ENCODE measurements around the gene SPTBN5. TPM values are rescaled to one million over a fixed set of nuclear protein-coding genes. Genes with fewer than 3 reads are reported as not detected.

Gene SPTBN5
- total RNA-seq, 1 experiment from 2014 or later, result 0.96 TPM

GRCh38 chr15:41843571-41843970 lies 50.3 kb downstream of the SPTBN5 start:
- POLR2A ChIA-PET, result no interaction called here
- CTCF ChIA-PET, result no interaction called here

More at GRCh38 chr15:41843571-41843970, 50.3 kb downstream of the SPTBN5 start:
- Histone ChIP-seq H3K4me2 (ENCODE audit: low read length) (no peak overlapping the region), H3K36me3 (ENCODE audit: control insufficient read depth in 1 of 2, insufficient read depth in 2 of 2, low read length in 2 of 2) (peaks cover 0 to 3% of the 10 kb centered on the region in 2 experiments; a peak in 1 of 4 replicates), H3K4me1 (ENCODE audit: control insufficient read depth in 1 of 2, insufficient read depth in 2 of 2, low read length in 2 of 2) (peaks cover under 1 to 3% of the 10 kb centered on the region in 2 experiments; a peak in 2 of 4 replicates), H3K4me3 (replicated peaks in 1 of 2; ENCODE audit: low read depth in 1 of 2, low read length in 2 of 2) (no peak overlapping the region), H4K20me1 (ENCODE audit: insufficient read depth) (no peaks in the 10 kb centered on the region), H2AFZ (ENCODE audit: low read depth, low read length, poor library complexity, severe bottlenecking) (no peak overlapping the region), H3K9me3 (ENCODE audit: control insufficient read depth in 1 of 2, insufficient read depth in 1 of 2, low read depth in 1 of 2, low read length in 2 of 2) (no peaks in the 10 kb centered on the region), H3K27ac (ENCODE audit: low read depth, low read length) (no peak overlapping the region), H3K9me2 (ENCODE audit: insufficient read depth) (no peaks in the 10 kb centered on the region), H3K9ac (ENCODE audit: low read length) (no peak overlapping the region), H3K79me2 (ENCODE audit: insufficient read depth, low read length) (no peaks in the 10 kb centered on the region), H3K27me3 (ENCODE audit: insufficient read depth, low read length) (no peaks in the 10 kb centered on the region)
- ATAC-seq (no peak), DNase-seq (ENCODE audit: low read depth, low spot score) (no peak)
- intact Hi-C loops (cut with micrococcal nuclease), result no loop called here
- no TSS peak for BruUV-seq (replicated peaks)
- TF ChIP-seq ZBTB33 (IDR thresholded peaks at IDR 0.05; ENCODE audit: extremely low read depth, insufficient replicate concordance, low read length) (no peak), SIN3A (IDR thresholded peaks at IDR 0.05; ENCODE audit: low read depth) (no peak), JUND (IDR thresholded peaks at IDR 0.05) (no peak), ELF1 (IDR thresholded peaks at IDR 0.05; ENCODE audit: borderline replicate concordance, low read depth) (no peak), EZH2 (IDR thresholded peaks at IDR 0.05) (no peak), FOSL1 (IDR thresholded peaks at IDR 0.05; ENCODE audit: low read depth) (no peak), ZNF274 (IDR thresholded peaks at IDR 0.05; ENCODE audit: low read depth, low read length) (no peak), CTCF (IDR thresholded peaks at IDR 0.05 in 2 of 3, conservative IDR thresholded peaks at IDR 0.05 in 1 of 3; ENCODE audit: borderline replicate concordance in 1 of 3, insufficient read depth in 1 of 3, low read depth in 2 of 3, low read length in 2 of 3) (no peak), POLR2AphosphoS5 (IDR thresholded peaks at IDR 0.05; ENCODE audit: low read depth, low read length) (no peak), MAX (IDR thresholded peaks at IDR 0.05) (no peak), YY1 (IDR thresholded peaks at IDR 0.05; ENCODE audit: extremely low read depth, insufficient replicate concordance, low read depth, low read length) (no peak), EZH2phosphoT487 (IDR thresholded peaks at IDR 0.05; ENCODE audit: borderline replicate concordance) (no peak), REST (IDR thresholded peaks at IDR 0.05; ENCODE audit: low read depth) (no peak), SP1 (IDR thresholded peaks at IDR 0.05; ENCODE audit: low read depth) (no peak), TCF7L2 (IDR thresholded peaks at IDR 0.05; ENCODE audit: borderline replicate concordance, extremely low read depth, insufficient read depth, insufficient read length) (no peak), EGR1 (IDR thresholded peaks at IDR 0.05; ENCODE audit: low read depth) (no peak), ATF3 (IDR thresholded peaks at IDR 0.05) (no peak), CBX3 (IDR thresholded peaks at IDR 0.05; ENCODE audit: low read depth) (no peak)
- RAD21 ChIA-PET (ENCODE audit: low non-redundant PET in 1 of 2, low total read pairs in 2 of 2, uncharacterized antibody in 2 of 2, unreplicated experiment in 2 of 2), result no interaction called here

All from HCT116 (cell line).